Measurements from ENCODE around the gene UGT1A7.
"Not testable (repeated sequence)": the region's sequence is repeated elsewhere in the genome, so short reads cannot be mapped to it uniquely, and the experiment has no call there.

The UGT1A7 gene

DNA sequence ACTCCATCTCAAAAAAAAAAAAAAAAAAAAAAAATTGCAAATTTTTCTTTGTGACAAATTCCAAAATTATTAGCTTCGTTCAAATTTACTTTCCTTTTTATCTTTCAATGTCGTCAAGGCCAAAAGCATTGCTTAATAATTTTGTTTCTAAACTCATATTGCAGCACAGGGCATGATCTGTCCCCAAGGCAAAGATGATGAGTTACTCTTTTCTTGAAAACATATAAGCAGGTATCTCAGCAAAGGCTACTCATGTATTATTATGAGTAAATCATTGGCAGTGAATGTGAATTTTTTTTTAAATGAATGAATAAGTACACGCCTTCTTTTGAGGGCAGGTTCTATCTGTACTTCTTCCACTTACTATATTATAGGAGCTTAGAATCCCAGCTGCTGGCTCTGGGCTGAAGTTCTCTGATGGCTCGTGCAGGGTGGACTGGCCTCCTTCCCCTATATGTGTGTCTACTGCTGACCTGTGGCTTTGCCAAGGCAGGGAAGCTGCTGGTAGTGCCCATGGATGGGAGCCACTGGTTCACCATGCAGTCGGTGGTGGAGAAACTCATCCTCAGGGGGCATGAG lies at the start of gene UGT1A7:
TSS of gene UGT1A7 (plus strand) at position 381 of the 579 bp plus-strand sequence. CDS start at position 418, 37 bp downstream.
- Histone ChIP-seq H3F3A (ENCODE audit: control insufficient read depth, insufficient read depth) (no peaks in the 10 kb centered on the region), H4K20me1 (ENCODE audit: control insufficient read depth, insufficient read depth, low read depth, low read length) (no peaks in the 10 kb centered on the region), H3K36me3 (ENCODE audit: control insufficient read depth, low read length) (no peaks in the 10 kb centered on the region), H3K4me1 (ENCODE audit: control insufficient read depth, low read length) (peaks cover 9% of the 10 kb centered on the region), H3K9me2 (replicated peaks; ENCODE audit: control insufficient read depth, low read length) (no peaks in the 10 kb centered on the region), H3K9me3 (ENCODE audit: control insufficient read depth, insufficient read depth, low read length) (no peaks in the 10 kb centered on the region), H3K27me3 (ENCODE audit: control insufficient read depth, low read length) (no peaks in the 10 kb centered on the region; the same call in 1 of the 2 replicates), H3K4me2 (ENCODE audit: low read length) (peak within 1 kb of the TSS; percentile 32), H3K79me2 (ENCODE audit: control insufficient read depth, low read length) (no peaks in the 10 kb centered on the region), H3K27ac (ENCODE audit: low read depth, low read length) (no peak within 1 kb of the TSS), H3K4me3 (ENCODE audit: low read length) (no peak within 1 kb of the TSS)
- TF ChIP-seq EZH2phosphoT487 (IDR thresholded peaks at IDR 0.05; ENCODE audit: borderline replicate concordance, low read length) (no peak), CTCF (IDR thresholded peaks at IDR 0.05; ENCODE audit: low read depth, low read length, poor library complexity, severe bottlenecking) (no peak)

DNA sequence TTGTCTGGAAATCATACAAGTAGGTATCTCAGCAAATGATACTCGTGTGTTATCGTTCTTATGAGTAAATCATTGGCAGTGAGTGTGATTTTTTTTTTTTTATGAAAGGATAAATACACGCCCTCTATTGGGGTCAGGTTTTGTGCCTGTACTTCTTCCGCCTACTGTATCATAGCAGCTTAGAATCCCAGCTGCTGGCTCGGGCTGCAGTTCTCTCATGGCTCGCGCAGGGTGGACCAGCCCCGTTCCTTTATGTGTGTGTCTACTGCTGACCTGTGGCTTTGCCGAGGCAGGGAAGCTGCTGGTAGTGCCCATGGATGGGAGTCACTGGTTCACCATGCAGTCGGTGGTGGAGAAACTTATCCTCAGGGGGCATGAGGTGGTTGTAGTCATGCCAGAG lies 45.4 kb upstream of the UGT1A7 start, which contains the start of gene UGT1A10:
TSS of gene UGT1A10 (plus strand) at position 143 of the 400 bp plus-strand sequence. CDS start at position 218, 75 bp downstream.
- not testable (repeated sequence) for H3F3A ChIP-seq (ENCODE audit: control insufficient read depth, insufficient read depth); H3K4me2 ChIP-seq (ENCODE audit: low read length); H4K20me1 ChIP-seq (ENCODE audit: control insufficient read depth, insufficient read depth, low read depth, low read length); H3K79me2 ChIP-seq (ENCODE audit: control insufficient read depth, low read length); H3K9me2 ChIP-seq (replicated peaks; ENCODE audit: control insufficient read depth, low read length); H3K9me3 ChIP-seq (ENCODE audit: control insufficient read depth, insufficient read depth, low read length); H3K27me3 ChIP-seq (ENCODE audit: control insufficient read depth, low read length); H3K36me3 ChIP-seq (ENCODE audit: control insufficient read depth, low read length); H3K4me1 ChIP-seq (ENCODE audit: control insufficient read depth, low read length); H3K27ac ChIP-seq (ENCODE audit: low read depth, low read length); H3K4me3 ChIP-seq (ENCODE audit: low read length)

GRCh38 chr2:233638836-233639235 lies 42.9 kb upstream of the UGT1A7 start:
- no peaks in the 10 kb centered on the region for H3K79me2 ChIP-seq (ENCODE audit: control insufficient read depth, low read length)
- no peaks in the 10 kb centered on the region for H3F3A ChIP-seq (ENCODE audit: control insufficient read depth, insufficient read depth)
- no peaks in the 10 kb centered on the region for H3K9me2 ChIP-seq (replicated peaks; ENCODE audit: control insufficient read depth, low read length)
- no peaks in the 10 kb centered on the region for H3K9me3 ChIP-seq (ENCODE audit: control insufficient read depth, insufficient read depth, low read length)
- no peaks in the 10 kb centered on the region for H3K27me3 ChIP-seq (ENCODE audit: control insufficient read depth, low read length)
- H3K36me3 ChIP-seq (ENCODE audit: control insufficient read depth, low read length): no peaks in the 10 kb centered on the region
- peaks cover 8% of the 10 kb centered on the region for H3K4me1 ChIP-seq (ENCODE audit: control insufficient read depth, low read length)
- no peak overlapping the region; the same call in 1 of the 2 replicates for H3K4me2 ChIP-seq (ENCODE audit: low read length)
- no peaks in the 10 kb centered on the region for H4K20me1 ChIP-seq (ENCODE audit: control insufficient read depth, insufficient read depth, low read depth, low read length)
- TF ChIP-seq EZH2phosphoT487 (IDR thresholded peaks at IDR 0.05; ENCODE audit: borderline replicate concordance, low read length): no peak
- no peak for TF ChIP-seq CTCF (IDR thresholded peaks at IDR 0.05; ENCODE audit: low read depth, low read length, poor library complexity, severe bottlenecking)
- H3K27ac ChIP-seq (ENCODE audit: low read depth, low read length): no peak overlapping the region
- H3K4me3 ChIP-seq (ENCODE audit: low read length): no peak overlapping the region

- Histone ChIP-seq H3K9me2 (replicated peaks; ENCODE audit: control insufficient read depth, low read length) (no peaks in the 10 kb centered on the region), H3K27ac (ENCODE audit: low read depth, low read length) (no peak overlapping the region), H3K9me3 (ENCODE audit: control insufficient read depth, insufficient read depth, low read length) (peaks cover 2% of the 10 kb centered on the region; the same call in 1 of the 2 replicates), H3K4me3 (ENCODE audit: low read length) (no peak overlapping the region), H3K79me2 (ENCODE audit: control insufficient read depth, low read length) (no peaks in the 10 kb centered on the region), H3K4me2 (ENCODE audit: low read length) (no peak overlapping the region), H3K27me3 (ENCODE audit: control insufficient read depth, low read length) (no peaks in the 10 kb centered on the region), H3F3A (ENCODE audit: control insufficient read depth, insufficient read depth) (no peaks in the 10 kb centered on the region), H3K36me3 (ENCODE audit: control insufficient read depth, low read length) (no peaks in the 10 kb centered on the region), H3K4me1 (ENCODE audit: control insufficient read depth, low read length) (peaks cover 8% of the 10 kb centered on the region), H4K20me1 (ENCODE audit: control insufficient read depth, insufficient read depth, low read depth, low read length) (no peaks in the 10 kb centered on the region)
- TF ChIP-seq CTCF (IDR thresholded peaks at IDR 0.05; ENCODE audit: low read depth, low read length, poor library complexity, severe bottlenecking): no peak
- TF ChIP-seq EZH2phosphoT487 (IDR thresholded peaks at IDR 0.05; ENCODE audit: borderline replicate concordance, low read length): no peak
Measured at GRCh38 chr2:233639860-233640259, 41.8 kb upstream of the UGT1A7 start.

All from DOHH2 (cell line).